Neural progenitor cell (in vitro differentiated cells): ENCODE results near the gene HOXC12.

Experiments
- EZH2 ChIP-seq: fragments of 200-600 bp; sonication (generic); IDR thresholded peaks from 2 replicates; pipeline ENCODE4 v1.6.1; 2017; ENCODE audit warnings: antibody characterized with exemption, mild to moderate bottlenecking, moderate library complexity
- TF ChIP-seq, protein P1 (sequence below): fragments of 200-600 bp; sonication (generic); IDR thresholded peaks from 2 replicates; pipeline ENCODE4 v1.5.1; 2017; ENCODE audit warnings: antibody characterized with exemption, mild to moderate bottlenecking

DNA sequence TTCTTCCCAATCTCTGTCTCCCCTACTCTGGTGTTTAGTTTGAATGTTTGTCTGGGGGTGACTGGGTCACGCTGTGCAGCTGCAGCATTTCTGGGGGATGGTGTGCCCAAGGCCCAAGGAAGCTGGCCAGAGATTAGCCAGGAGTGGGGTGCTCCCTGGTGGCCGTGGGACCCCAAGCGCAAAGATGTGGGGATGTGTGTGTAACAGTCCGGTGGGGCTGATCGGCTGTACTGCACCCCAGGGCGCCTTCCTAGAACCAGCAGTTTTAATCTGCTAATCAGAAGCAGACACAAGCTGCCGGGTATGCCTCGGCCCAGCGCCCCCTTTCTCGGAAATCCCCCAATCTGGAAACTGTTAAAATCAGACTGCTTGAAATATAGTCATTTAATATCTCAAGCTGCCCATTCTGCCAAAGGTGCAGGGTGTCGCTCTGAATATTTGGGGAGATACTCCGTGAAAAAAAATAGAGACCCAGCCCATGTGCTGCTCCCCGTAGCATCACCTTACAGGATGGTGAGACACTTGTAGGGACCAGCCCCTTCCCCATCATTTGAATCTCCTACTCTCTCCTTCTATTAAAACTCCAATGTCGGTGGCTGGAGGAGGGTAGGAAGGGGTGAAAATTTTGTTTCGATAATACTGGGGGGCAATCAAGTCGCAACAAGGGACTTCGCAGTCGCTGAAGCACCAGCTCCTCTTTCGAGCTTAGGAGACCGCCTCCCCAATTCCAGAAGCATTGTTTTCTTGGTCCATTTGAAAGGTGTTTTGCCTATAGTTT is 49.5 kb downstream of the HOXC12 start:
- TF ChIP-seq, protein P1, sequence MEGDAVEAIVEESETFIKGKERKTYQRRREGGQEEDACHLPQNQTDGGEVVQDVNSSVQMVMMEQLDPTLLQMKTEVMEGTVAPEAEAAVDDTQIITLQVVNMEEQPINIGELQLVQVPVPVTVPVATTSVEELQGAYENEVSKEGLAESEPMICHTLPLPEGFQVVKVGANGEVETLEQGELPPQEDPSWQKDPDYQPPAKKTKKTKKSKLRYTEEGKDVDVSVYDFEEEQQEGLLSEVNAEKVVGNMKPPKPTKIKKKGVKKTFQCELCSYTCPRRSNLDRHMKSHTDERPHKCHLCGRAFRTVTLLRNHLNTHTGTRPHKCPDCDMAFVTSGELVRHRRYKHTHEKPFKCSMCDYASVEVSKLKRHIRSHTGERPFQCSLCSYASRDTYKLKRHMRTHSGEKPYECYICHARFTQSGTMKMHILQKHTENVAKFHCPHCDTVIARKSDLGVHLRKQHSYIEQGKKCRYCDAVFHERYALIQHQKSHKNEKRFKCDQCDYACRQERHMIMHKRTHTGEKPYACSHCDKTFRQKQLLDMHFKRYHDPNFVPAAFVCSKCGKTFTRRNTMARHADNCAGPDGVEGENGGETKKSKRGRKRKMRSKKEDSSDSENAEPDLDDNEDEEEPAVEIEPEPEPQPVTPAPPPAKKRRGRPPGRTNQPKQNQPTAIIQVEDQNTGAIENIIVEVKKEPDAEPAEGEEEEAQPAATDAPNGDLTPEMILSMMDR, result no peak
- no peak for TF ChIP-seq EZH2
